Ovary (tissue), 3 donors: ENCODE data around the gene NPSR1.

ENCODE experiments used
- EP300 ChIP-seq: sonication (generic); formaldehyde crosslinking; IDR thresholded peaks from one replicate; pipeline ENCODE4 v1.6.1; 2017; ENCODE audit warnings: antibody characterized with exemption
- POLR2A ChIP-seq: fragments of 450-650 bp; IDR thresholded peaks from one replicate; pipeline ENCODE4 v1.6.1; 2017; ENCODE audit warnings: antibody characterized with exemption, mild to moderate bottlenecking, moderate library complexity
- TF ChIP-seq, protein P1 (sequence below), 3 donors: fragments of 450-650 bp in 2 of 3; fragments of 200-600 bp in 1 of 3; IDR thresholded peaks; one replicate each; pipeline versions ENCODE4 v1.5.1 to v1.8.0; 2016 to 2022; ENCODE audit warnings: antibody characterized with exemption in 3 of 3, mild to moderate bottlenecking in 1 of 3
- donor health status: DM: no; HTN: no; CAD: no.

DNA sequence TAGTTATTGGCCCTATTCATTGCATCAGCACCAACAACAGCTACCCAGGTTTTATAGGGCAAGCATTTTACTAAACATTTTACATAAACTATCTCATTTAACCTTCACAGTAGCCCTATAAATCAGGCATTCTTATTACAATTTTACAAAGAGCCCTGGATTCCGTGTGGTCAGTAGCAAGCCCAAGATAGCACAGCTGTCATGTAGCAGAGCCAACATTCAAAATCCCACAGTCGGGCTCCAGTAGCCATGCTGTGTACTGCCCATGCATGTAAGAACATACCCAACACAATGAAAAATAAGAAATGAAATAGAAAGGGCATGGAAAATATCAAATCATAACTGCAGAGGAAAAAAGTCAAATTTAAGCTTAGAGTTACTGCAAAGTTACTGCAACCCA is 102.3 kb downstream of the NPSR1 start:
- TF ChIP-seq, protein P1, sequence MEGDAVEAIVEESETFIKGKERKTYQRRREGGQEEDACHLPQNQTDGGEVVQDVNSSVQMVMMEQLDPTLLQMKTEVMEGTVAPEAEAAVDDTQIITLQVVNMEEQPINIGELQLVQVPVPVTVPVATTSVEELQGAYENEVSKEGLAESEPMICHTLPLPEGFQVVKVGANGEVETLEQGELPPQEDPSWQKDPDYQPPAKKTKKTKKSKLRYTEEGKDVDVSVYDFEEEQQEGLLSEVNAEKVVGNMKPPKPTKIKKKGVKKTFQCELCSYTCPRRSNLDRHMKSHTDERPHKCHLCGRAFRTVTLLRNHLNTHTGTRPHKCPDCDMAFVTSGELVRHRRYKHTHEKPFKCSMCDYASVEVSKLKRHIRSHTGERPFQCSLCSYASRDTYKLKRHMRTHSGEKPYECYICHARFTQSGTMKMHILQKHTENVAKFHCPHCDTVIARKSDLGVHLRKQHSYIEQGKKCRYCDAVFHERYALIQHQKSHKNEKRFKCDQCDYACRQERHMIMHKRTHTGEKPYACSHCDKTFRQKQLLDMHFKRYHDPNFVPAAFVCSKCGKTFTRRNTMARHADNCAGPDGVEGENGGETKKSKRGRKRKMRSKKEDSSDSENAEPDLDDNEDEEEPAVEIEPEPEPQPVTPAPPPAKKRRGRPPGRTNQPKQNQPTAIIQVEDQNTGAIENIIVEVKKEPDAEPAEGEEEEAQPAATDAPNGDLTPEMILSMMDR (IDR thresholded peaks at IDR 0.05) = no peak
- TF ChIP-seq EP300 = no peak
- TF ChIP-seq POLR2A = no peak
